ENCODE measurements around the gene PLEKHN1.
"Not testable (repeated sequence)": the region's sequence is repeated elsewhere in the genome, so short reads cannot be mapped to it uniquely, and the experiment has no call there.

PLEKHN1 gene

DNA sequence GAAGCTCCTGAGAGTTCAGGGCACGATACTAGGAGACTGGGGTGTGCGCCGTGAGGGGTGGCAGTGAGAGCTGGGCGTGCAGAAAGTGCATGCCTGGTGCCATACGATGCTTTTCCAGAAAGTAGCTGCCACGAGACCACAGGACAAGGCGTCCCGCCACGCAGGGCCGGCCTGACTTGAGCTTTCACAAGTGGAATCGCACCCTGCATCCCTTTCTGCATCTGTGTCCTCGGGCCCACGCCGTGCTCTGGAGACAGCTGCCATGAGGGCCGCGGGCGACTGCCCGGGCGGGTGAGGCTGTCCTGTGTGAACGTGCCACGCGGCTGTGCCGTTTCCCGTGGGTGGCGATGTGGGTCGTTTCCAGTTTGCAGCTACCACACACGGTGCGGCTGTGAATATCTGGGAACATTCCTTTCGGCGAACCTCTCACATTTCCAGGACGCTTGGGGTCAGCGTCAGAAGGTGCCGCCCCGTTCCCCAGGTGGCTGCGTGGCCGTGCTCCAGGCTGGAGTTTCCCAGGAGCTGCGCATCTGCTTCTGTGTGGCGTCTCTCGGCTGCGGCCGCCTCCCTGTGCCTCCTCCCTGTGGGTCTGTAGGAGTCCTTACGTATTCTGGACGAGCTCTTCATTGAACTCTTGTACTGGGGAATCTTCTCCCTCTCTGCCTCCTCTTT is 16.6 kb downstream of the PLEKHN1 start:
- DNase-seq (ENCODE audit: low read depth), result no peak
- Histone ChIP-seq H3K9me3 (ENCODE audit: control insufficient read depth, low read length) (no peaks in the 10 kb centered on the region), H3K4me3 (ENCODE audit: low read length) (no peak overlapping the region), H3K4me1 (ENCODE audit: control insufficient read depth, insufficient read depth, low read length) (no peaks in the 10 kb centered on the region), H3K9ac (ENCODE audit: low read length) (no peak overlapping the region), H3K27me3 (replicated peaks; ENCODE audit: control insufficient read depth, insufficient read depth, low read length) (peaks cover 53% of the 10 kb centered on the region), H3K36me3 (ENCODE audit: control insufficient read depth, insufficient read depth, low read length, severe bottlenecking) (no peaks in the 10 kb centered on the region)

GRCh38 chr1:983798-984475 is 17.7 kb downstream of the PLEKHN1 start:
- H3K27me3 ChIP-seq (replicated peaks; ENCODE audit: control insufficient read depth, insufficient read depth, low read length), result peaks cover 53% of the 10 kb centered on the region
- no peak overlapping the region for H3K4me3 ChIP-seq (ENCODE audit: low read length)
- no peaks in the 10 kb centered on the region for H3K36me3 ChIP-seq (ENCODE audit: control insufficient read depth, insufficient read depth, low read length, severe bottlenecking)
- DNase-seq (ENCODE audit: low read depth), result peak; percentile 76
- no peaks in the 10 kb centered on the region for H3K9me3 ChIP-seq (ENCODE audit: control insufficient read depth, low read length)
- H3K4me1 ChIP-seq (ENCODE audit: control insufficient read depth, insufficient read depth, low read length), result no peaks in the 10 kb centered on the region
- H3K9ac ChIP-seq (ENCODE audit: low read length), result no peak overlapping the region

- Histone ChIP-seq H3K36me3 (ENCODE audit: control insufficient read depth, insufficient read depth, low read length, severe bottlenecking) (no peaks in the 10 kb centered on the region), H3K4me3 (ENCODE audit: low read length) (no peak overlapping the region), H3K27me3 (replicated peaks; ENCODE audit: control insufficient read depth, insufficient read depth, low read length) (peaks cover 54% of the 10 kb centered on the region), H3K9ac (ENCODE audit: low read length) (no peak overlapping the region), H3K9me3 (ENCODE audit: control insufficient read depth, low read length) (no peaks in the 10 kb centered on the region), H3K4me1 (ENCODE audit: control insufficient read depth, insufficient read depth, low read length) (no peaks in the 10 kb centered on the region)
- DNase-seq (ENCODE audit: low read depth), result no peak
Measured at GRCh38 chr1:984476-984814, 18.2 kb downstream of the PLEKHN1 start.

GRCh38 chr1:985126-985525 is 18.8 kb downstream of the PLEKHN1 start:
- Histone ChIP-seq H3K9ac (ENCODE audit: low read length) (no peak overlapping the region), H3K36me3 (ENCODE audit: control insufficient read depth, insufficient read depth, low read length, severe bottlenecking) (no peaks in the 10 kb centered on the region), H3K9me3 (ENCODE audit: control insufficient read depth, low read length) (no peaks in the 10 kb centered on the region), H3K4me3 (ENCODE audit: low read length) (no peak overlapping the region), H3K27me3 (replicated peaks; ENCODE audit: control insufficient read depth, insufficient read depth, low read length) (peaks cover 51% of the 10 kb centered on the region), H3K4me1 (ENCODE audit: control insufficient read depth, insufficient read depth, low read length) (no peaks in the 10 kb centered on the region)
- no peak for DNase-seq (ENCODE audit: low read depth)

- not testable (repeated sequence) for H3K4me1 ChIP-seq (ENCODE audit: control insufficient read depth, insufficient read depth, low read length); H3K9ac ChIP-seq (ENCODE audit: low read length); H3K36me3 ChIP-seq (ENCODE audit: control insufficient read depth, insufficient read depth, low read length, severe bottlenecking); H3K4me3 ChIP-seq (ENCODE audit: low read length); DNase-seq (ENCODE audit: low read depth)
- peaks cover 13% of the 10 kb centered on the region for H3K9me3 ChIP-seq (ENCODE audit: control insufficient read depth, low read length)
- peaks cover 26% of the 10 kb centered on the region for H3K27me3 ChIP-seq (replicated peaks; ENCODE audit: control insufficient read depth, insufficient read depth, low read length)
Measured at GRCh38 chr1:988061-988460, 21.8 kb downstream of the PLEKHN1 start.

- H3K4me3 ChIP-seq (ENCODE audit: low read length); H3K27me3 ChIP-seq (replicated peaks; ENCODE audit: control insufficient read depth, insufficient read depth, low read length); H3K9ac ChIP-seq (ENCODE audit: low read length); H3K4me1 ChIP-seq (ENCODE audit: control insufficient read depth, insufficient read depth, low read length); H3K36me3 ChIP-seq (ENCODE audit: control insufficient read depth, insufficient read depth, low read length, severe bottlenecking); DNase-seq (ENCODE audit: low read depth): not testable (repeated sequence)
- peaks cover 13% of the 10 kb centered on the region for H3K9me3 ChIP-seq (ENCODE audit: control insufficient read depth, low read length)
Measured at GRCh38 chr1:991275-991674, 25.0 kb downstream of the PLEKHN1 start.

DNA sequence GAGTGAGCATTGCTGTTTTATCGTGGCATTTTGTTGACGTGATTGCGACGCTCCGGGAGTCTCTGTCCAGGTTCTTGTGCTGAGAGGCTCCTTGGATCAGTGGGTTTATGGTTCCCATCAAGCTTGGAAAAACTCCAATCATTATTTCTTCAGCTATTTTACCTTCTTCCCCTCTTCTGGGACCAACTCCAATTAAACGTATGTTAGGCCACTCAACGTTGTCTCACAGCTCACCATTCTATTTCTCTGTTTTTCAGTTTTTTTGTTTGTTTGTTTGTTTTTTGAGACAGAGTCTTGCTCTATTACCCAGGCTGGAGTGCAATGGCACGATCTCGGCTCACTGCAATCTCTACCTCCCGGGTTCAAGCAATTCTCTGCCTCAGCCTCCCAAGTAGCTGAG is 25.6 kb downstream of the PLEKHN1 start:
- Histone ChIP-seq H3K27me3 (replicated peaks; ENCODE audit: control insufficient read depth, insufficient read depth, low read length) (peaks cover 8% of the 10 kb centered on the region), H3K9me3 (ENCODE audit: control insufficient read depth, low read length) (peaks cover 13% of the 10 kb centered on the region)

GRCh38 chr1:992362-992761 is 26.1 kb downstream of the PLEKHN1 start:
- no peak for DNase-seq (ENCODE audit: low read depth)
- peaks cover 13% of the 10 kb centered on the region for H3K27me3 ChIP-seq (replicated peaks; ENCODE audit: control insufficient read depth, insufficient read depth, low read length)

More for the DNA sequence above, 25.6 kb downstream of the PLEKHN1 start:
- Histone ChIP-seq H3K9ac (ENCODE audit: low read length) (no peak overlapping the region), H3K36me3 (ENCODE audit: control insufficient read depth, insufficient read depth, low read length, severe bottlenecking) (no peaks in the 10 kb centered on the region), H3K4me1 (ENCODE audit: control insufficient read depth, insufficient read depth, low read length) (no peaks in the 10 kb centered on the region), H3K4me3 (ENCODE audit: low read length) (no peak overlapping the region)
- DNase-seq (ENCODE audit: low read depth), result no peak

GRCh38 chr1:993379-993995 is 27.2 kb downstream of the PLEKHN1 start:
- Histone ChIP-seq H3K9ac (ENCODE audit: low read length) (no peak overlapping the region), H3K4me1 (ENCODE audit: control insufficient read depth, insufficient read depth, low read length) (no peaks in the 10 kb centered on the region), H3K9me3 (ENCODE audit: control insufficient read depth, low read length) (peaks cover 13% of the 10 kb centered on the region), H3K36me3 (ENCODE audit: control insufficient read depth, insufficient read depth, low read length, severe bottlenecking) (no peaks in the 10 kb centered on the region), H3K4me3 (ENCODE audit: low read length) (no peak overlapping the region), H3K27me3 (replicated peaks; ENCODE audit: control insufficient read depth, insufficient read depth, low read length) (peaks cover 23% of the 10 kb centered on the region)
- DNase-seq (ENCODE audit: low read depth), result no peak

More at GRCh38 chr1:992362-992761, 26.1 kb downstream of the PLEKHN1 start:
- H3K4me3 ChIP-seq (ENCODE audit: low read length), result no peak overlapping the region
- H3K4me1 ChIP-seq (ENCODE audit: control insufficient read depth, insufficient read depth, low read length), result no peaks in the 10 kb centered on the region
- no peaks in the 10 kb centered on the region for H3K36me3 ChIP-seq (ENCODE audit: control insufficient read depth, insufficient read depth, low read length, severe bottlenecking)
- peaks cover 13% of the 10 kb centered on the region for H3K9me3 ChIP-seq (ENCODE audit: control insufficient read depth, low read length)
- H3K9ac ChIP-seq (ENCODE audit: low read length), result no peak overlapping the region

- not testable (repeated sequence) for H3K4me1 ChIP-seq (ENCODE audit: control insufficient read depth, insufficient read depth, low read length); H3K9ac ChIP-seq (ENCODE audit: low read length); H3K36me3 ChIP-seq (ENCODE audit: control insufficient read depth, insufficient read depth, low read length, severe bottlenecking); DNase-seq (ENCODE audit: low read depth); H3K4me3 ChIP-seq (ENCODE audit: low read length)
- Histone ChIP-seq H3K27me3 (replicated peaks; ENCODE audit: control insufficient read depth, insufficient read depth, low read length) (peaks cover 21% of the 10 kb centered on the region), H3K9me3 (ENCODE audit: control insufficient read depth, low read length) (peaks cover 13% of the 10 kb centered on the region)
Measured at GRCh38 chr1:994546-994945, 28.3 kb downstream of the PLEKHN1 start.

GRCh38 chr1:995665-996633 is 29.7 kb downstream of the PLEKHN1 start:
- H3K4me3 ChIP-seq (ENCODE audit: low read length), result no peak overlapping the region
- peaks cover 13% of the 10 kb centered on the region for H3K9me3 ChIP-seq (ENCODE audit: control insufficient read depth, low read length)
- no peak for DNase-seq (ENCODE audit: low read depth)

More at GRCh38 chr1:995665-996633, 29.7 kb downstream of the PLEKHN1 start:
- peaks cover 19% of the 10 kb centered on the region for H3K27me3 ChIP-seq (replicated peaks; ENCODE audit: control insufficient read depth, insufficient read depth, low read length)
- H3K36me3 ChIP-seq (ENCODE audit: control insufficient read depth, insufficient read depth, low read length, severe bottlenecking), result no peaks in the 10 kb centered on the region
- H3K9ac ChIP-seq (ENCODE audit: low read length), result no peak overlapping the region
- H3K4me1 ChIP-seq (ENCODE audit: control insufficient read depth, insufficient read depth, low read length), result peaks cover 3% of the 10 kb centered on the region

Measured in adipocyte (in vitro differentiated cells).